HG03108 (cell line): ENCODE measurements around the gene LY6G5C.
A peak's percentile ranks its signal among the peaks of the same experiment; 100 is the strongest.
"Not testable (repeated sequence)": the region's sequence is repeated elsewhere in the genome, so short reads cannot be mapped to it uniquely, and the experiment has no call there.

Experiments used
- ATAC-seq: cut with Tn5 transposase; IDR thresholded peaks from one replicate; pipeline ENCODE4 v1.9.1; 2021; ENCODE audit warnings: moderate library complexity; ENCODE audit not compliant: unreplicated experiment

LY6G5C gene

GRCh38 chr6:31715022-31715958, 34.4 kb upstream of the LY6G5C start, which contains the start of gene LY6G6D:
LY6G6D (plus strand) TSS chr6:31715348; CDS start chr6:31715356, 8 bp downstream.
- no peak for ATAC-seq

GRCh38 chr6:31713991-31714684, 33.3 kb upstream of the LY6G5C start:
- ATAC-seq, result no peak

- ATAC-seq, result no peak
Measured at GRCh38 chr6:31713465-31713864, 32.6 kb upstream of the LY6G5C start.

- no peak for ATAC-seq
Measured at GRCh38 chr6:31712296-31712695, 31.4 kb upstream of the LY6G5C start.

- ATAC-seq, result no peak
Measured at GRCh38 chr6:31711233-31711632, 30.4 kb upstream of the LY6G5C start.

- no peak for ATAC-seq
Measured at GRCh38 chr6:31710523-31711219, 29.8 kb upstream of the LY6G5C start.

- ATAC-seq, result not testable (repeated sequence)
Measured at GRCh38 chr6:31709157-31709556, 28.3 kb upstream of the LY6G5C start.

- no peak for ATAC-seq
Measured at GRCh38 chr6:31708224-31708623, 27.4 kb upstream of the LY6G5C start.

GRCh38 chr6:31707701-31708100, 26.8 kb upstream of the LY6G5C start:
- no peak for ATAC-seq

GRCh38 chr6:31706599-31706998, 25.7 kb upstream of the LY6G5C start, which contains the start of gene LY6G6F:
LY6G6F (plus strand) TSS chr6:31706866; CDS start chr6:31706907, 41 bp downstream.
- ATAC-seq, result no peak

GRCh38 chr6:31705931-31706330, 25.1 kb upstream of the LY6G5C start:
- no peak for ATAC-seq

GRCh38 chr6:31702819-31703716, 22.2 kb upstream of the LY6G5C start, which contains the start of gene ABHD16A:
ABHD16A (minus strand) TSS chr6:31703324; CDS start chr6:31703281, 43 bp downstream.
- peak; percentile 84 for ATAC-seq

- no peak for ATAC-seq
Measured at GRCh38 chr6:31702405-31702818, 21.5 kb upstream of the LY6G5C start.

GRCh38 chr6:31701666-31702404, 21.0 kb upstream of the LY6G5C start:
- ATAC-seq, result no peak

- no peak for ATAC-seq
Measured at GRCh38 chr6:31700740-31701401, 20.0 kb upstream of the LY6G5C start.

GRCh38 chr6:31697555-31697954, 16.7 kb upstream of the LY6G5C start:
- ATAC-seq, result no peak

GRCh38 chr6:31693535-31693934, 12.7 kb upstream of the LY6G5C start:
- no peak for ATAC-seq

- no peak for ATAC-seq
Measured at GRCh38 chr6:31692886-31693285, 12.0 kb upstream of the LY6G5C start.

GRCh38 chr6:31692353-31692752, 11.5 kb upstream of the LY6G5C start:
- no peak for ATAC-seq
